Measurements from ENCODE around the gene CD53.

- TF ChIP-seq CTCF (IDR thresholded peaks at IDR 0.05; ENCODE audit: low read length), result no peak
- no peak for TF ChIP-seq EZH2 (IDR thresholded peaks at IDR 0.05; ENCODE audit: borderline replicate concordance, low read length)
Observed at GRCh38 chr1:110899458-110899843, 26.5 kb downstream of the CD53 start.
